SK-N-SH (cell line): Measurements from ENCODE around the gene RAPGEFL1. TPM values are rescaled to one million over a fixed set of nuclear protein-coding genes. Genes with fewer than 3 reads are reported as not detected.
"Not testable (repeated sequence)": the region's sequence is repeated elsewhere in the genome, so short reads cannot be mapped to it uniquely, and the experiment has no call there.

Source experiments
- CTCF ChIA-PET: fragments of 300-600, 350-600 bp; formaldehyde crosslinking; extraction: SDS; loops from one replicate; lab custom pipeline; 2021; lab: Yijun Ruan, JAX
- POLR2A ChIA-PET: fragments of 350-600 bp; sonication (Branson Sonifier 250); formaldehyde crosslinking; extraction: SDS; loops from one replicate; lab custom pipeline; 2020; ENCODE audit warnings: antibody characterized with exemption, inconsistent platforms; lab: Yijun Ruan, JAX
- DNase-seq: peaks from one replicate; pipeline ENCODE4 v3.0.0; 2012
- H2AFZ ChIP-seq: fragments of 200-600 bp; sonication (generic); 2 replicates; pipeline ENCODE4 v1.8.1; 2016; ENCODE audit warnings: antibody characterized with exemption, mild to moderate bottlenecking, low read depth
- H3F3A ChIP-seq: fragments of 200-600 bp; sonication (generic); replicated peaks from 2 replicates; pipeline ENCODE3; 2016; ENCODE audit warnings: antibody characterized with exemption, mild to moderate bottlenecking; ENCODE audit not compliant: insufficient read depth
- H3K27ac ChIP-seq, 2 experiments: fragments of 200-500 bp in 1 of 2; fragments of 200-600 bp in 1 of 2; sonication (Bioruptor generic) in 1 of 2; sonication (generic), shearing (Covaris generic) in 1 of 2; 2 replicates each; pipeline versions ENCODE4 v1.5.1 to v1.6.1; 2014 to 2016; ENCODE audit warnings: low read depth in 2 of 2, inconsistent platforms in 1 of 2, low read length in 1 of 2, mild to moderate bottlenecking in 1 of 2, mixed read lengths in 1 of 2
- H3K27me3 ChIP-seq: fragments of 200-600 bp; sonication (generic), shearing (Covaris generic); 2 replicates; pipeline ENCODE4 v1.6.1; 2016; ENCODE audit warnings: mixed run types; ENCODE audit not compliant: insufficient read depth
- H3K36me3 ChIP-seq, 2 experiments: fragments of 200-500 bp in 1 of 2; fragments of 200-600 bp in 1 of 2; sonication (Bioruptor generic) in 1 of 2; sonication (generic) in 1 of 2; replicated peaks in 1 of 2; 2 replicates each; pipeline versions ENCODE3 to v1.5.1; 2014 to 2016; ENCODE audit warnings: low read length in 1 of 2, mild to moderate bottlenecking in 1 of 2; ENCODE audit not compliant: insufficient read depth in 2 of 2, control insufficient read depth in 1 of 2
- H3K4me1 ChIP-seq, 2 experiments: fragments of 200-500 bp in 1 of 2; fragments of 200-600 bp in 1 of 2; sonication (Bioruptor generic) in 1 of 2; sonication (generic), shearing (Covaris generic) in 1 of 2; 2 replicates each; pipeline versions ENCODE4 v1.5.1 to v1.6.1; 2014 to 2016; ENCODE audit warnings: low read depth in 1 of 2, low read length in 1 of 2, mixed run types in 1 of 2; ENCODE audit not compliant: insufficient read depth in 2 of 2, control insufficient read depth in 1 of 2
- H3K4me2 ChIP-seq: fragments of 200-600 bp; sonication (generic), shearing (Covaris generic); 2 replicates; pipeline ENCODE4 v1.6.1; 2017; ENCODE audit warnings: mixed run types
- H3K4me3 ChIP-seq, 2 experiments: fragments of 200-500 bp in 1 of 2; fragments of 200-600 bp in 1 of 2; sonication (Bioruptor generic) in 1 of 2; sonication (generic), shearing (Covaris generic) in 1 of 2; 2 replicates each; pipeline versions ENCODE4 v1.5.1 to v1.8.1; 2014 to 2016; ENCODE audit warnings: low read depth in 2 of 2, inconsistent platforms in 1 of 2, low read length in 1 of 2, mild to moderate bottlenecking in 1 of 2, mixed read lengths in 1 of 2, moderate library complexity in 1 of 2
- H3K79me2 ChIP-seq: fragments of 200-600 bp; sonication (generic); 2 replicates; pipeline ENCODE4 v1.8.1; 2017; ENCODE audit warnings: mild to moderate bottlenecking; ENCODE audit not compliant: insufficient read depth
- H3K9ac ChIP-seq: fragments of 200-600 bp; sonication (generic); 2 replicates; pipeline ENCODE4 v1.6.1; 2017; ENCODE audit warnings: mixed run types
- H3K9me2 ChIP-seq: fragments of 200-600 bp; sonication (generic); 2 replicates; pipeline ENCODE4 v1.6.1; 2017; ENCODE audit warnings: mixed run types
- H3K9me3 ChIP-seq: fragments of 200-600 bp; sonication (generic); 2 replicates; pipeline ENCODE4 v1.6.1; 2017; ENCODE audit warnings: mixed run types, mild to moderate bottlenecking, moderate library complexity
- H4K20me1 ChIP-seq: fragments of 200-600 bp; sonication (generic); 2 replicates; pipeline ENCODE4 v1.6.1; 2017; ENCODE audit warnings: mild to moderate bottlenecking, mixed run types; ENCODE audit not compliant: insufficient read depth
- CHD2 ChIP-seq: fragments of 150-350 bp; IDR thresholded peaks from 2 replicates; pipeline ENCODE4 v1.6.1; 2018; ENCODE audit warnings: low read length; ENCODE audit not compliant: partially characterized antibody
- CTCF ChIP-seq: fragments of 200-600 bp; sonication (generic); IDR thresholded peaks from 2 replicates; pipeline ENCODE4 v1.6.1; 2017; ENCODE audit warnings: antibody characterized with exemption, mild to moderate bottlenecking, moderate library complexity
- FOXJ3 ChIP-seq: sonication (generic); formaldehyde crosslinking; IDR thresholded peaks from 2 replicates; pipeline ENCODE4 v1.5.1; 2020; ENCODE audit warnings: mild to moderate bottlenecking, missing genetic modification reagents
- FOXM1 ChIP-seq: IDR thresholded peaks from 2 replicates; pipeline ENCODE4 v1.4.0; 2012; ENCODE audit warnings: low read depth, mild to moderate bottlenecking
- PBX3 ChIP-seq: IDR thresholded peaks from 2 replicates; pipeline ENCODE4; 2012
- TAF1 ChIP-seq: IDR thresholded peaks from 2 replicates; pipeline ENCODE4 v1.6.1; 2012; ENCODE audit warnings: low read depth, mild to moderate bottlenecking, low read length, moderate library complexity, borderline replicate concordance
- WGBS: methylation state at CpG from one replicate; pipeline ENCODE4 v1.1.6; 2017; ENCODE audit warnings: low lambda C conversion rate; 5-methylcytosine and 5-hydroxymethylcytosine counted together
- polyA plus RNA-seq, 3 experiments: library from polyadenylated mRNA; depleted of rRNA; stranded (reverse); fragments of >200 nt; gene quantifications; 2 replicates each; pipeline ENCODE4 v1.2.3, GENCODE V29; 2012

RAPGEFL1 gene
- polyA plus RNA-seq, 1 of the 3 experiments (the other 2 are of a cell fraction) = 5.9 TPM

DNA sequence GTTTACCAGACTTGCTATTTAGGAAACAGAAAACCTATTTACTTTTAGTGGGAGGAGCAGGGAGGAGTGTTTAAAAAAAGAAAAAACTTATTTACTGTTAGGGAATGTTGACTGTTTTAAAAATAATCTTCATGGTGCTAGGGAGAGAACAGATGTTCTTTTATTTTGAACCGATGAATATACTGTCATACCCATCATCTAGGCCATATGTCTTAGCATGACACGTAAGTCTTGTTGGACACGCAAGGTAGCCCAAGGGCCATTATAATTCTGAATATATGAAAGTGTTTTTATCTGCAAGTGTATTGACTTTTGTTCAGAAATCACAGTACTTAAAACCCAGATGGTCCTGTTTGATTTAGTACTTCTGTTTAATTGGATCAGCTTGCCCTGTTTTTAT is 53.4 kb downstream of the RAPGEFL1 start:
- H4K20me1 ChIP-seq = peaks cover 19% of the 10 kb centered on the region
- no peak overlapping the region for H3K9ac ChIP-seq
- H3K4me2 ChIP-seq = no peak overlapping the region
- no peaks in the 10 kb centered on the region for H3K9me2 ChIP-seq
- DNase-seq = no peak
- H3K4me3 ChIP-seq = no peak overlapping the region
- POLR2A ChIA-PET = no interaction called here
- no peaks in the 10 kb centered on the region for H3K27me3 ChIP-seq
- no peak overlapping the region for H2AFZ ChIP-seq
- H3K27ac ChIP-seq = peak overlapping the region in 1 of 2 experiments; percentile 35; a peak in 2 of 4 replicates
- CTCF ChIA-PET = interaction anchor here (0.8 to 2.0 kb wide), 6 partner anchors 10 to 60 kb away, joined by 3 to 4 read pairs (median 4); partner anchors contain the start of gene WIPF2
- peaks cover 96% of the 10 kb centered on the region for H3K79me2 ChIP-seq
- peaks cover 7% of the 10 kb centered on the region for H3F3A ChIP-seq
- TF ChIP-seq PBX3 (no peak), CHD2 (no peak), CTCF (no peak), FOXM1 (no peak), TAF1 (no peak), FOXJ3 (CRISPR knock-in tag) (no peak)
- H3K9me3 ChIP-seq = no peaks in the 10 kb centered on the region
- H3K36me3 ChIP-seq = peaks cover 4 to 29% of the 10 kb centered on the region in 2 experiments
- H3K4me1 ChIP-seq = no peaks in the 10 kb centered on the region; a peak in 2 of 4 replicates
- 78% methylated on average over 3 of the region's 3 CpGs for WGBS

- H3K27me3 ChIP-seq, H3K9me2 ChIP-seq, H3K4me1 ChIP-seq, H3K9ac ChIP-seq, DNase-seq, H3K4me2 ChIP-seq, H3K27ac ChIP-seq, H3K4me3 ChIP-seq, H3F3A ChIP-seq, H3K9me3 ChIP-seq, H2AFZ ChIP-seq: not testable (repeated sequence)
- 94% methylated on average over 4 of the region's 4 CpGs for WGBS
- peaks cover 17% of the 10 kb centered on the region; the same call in 1 of the 2 replicates for H4K20me1 ChIP-seq
- POLR2A ChIA-PET = interaction anchor here (0.7 kb wide), 1 partner anchor 111 kb away, joined by 5 read pairs; no protein-coding TSS in a partner anchor
- CTCF ChIA-PET = interaction anchor here (1.1 to 1.3 kb wide), 2 partner anchors 59 to 126 kb away, joined by 3 read pairs; no protein-coding TSS in a partner anchor
- peaks cover 97% of the 10 kb centered on the region for H3K79me2 ChIP-seq
- peaks cover 4 to 29% of the 10 kb centered on the region in 2 experiments for H3K36me3 ChIP-seq
Observed at GRCh38 chr17:40231928-40232327, 54.7 kb downstream of the RAPGEFL1 start.
